ENCODE results near the gene KPNA2. TPM values are rescaled to one million over a fixed set of nuclear protein-coding genes. Genes with fewer than 3 reads are reported as not detected.
"Not testable (repeated sequence)": the region's sequence is repeated elsewhere in the genome, so short reads cannot be mapped to it uniquely, and the experiment has no call there.

Gene KPNA2
- total RNA-seq, 1 experiment from 2014 or later: 388 TPM

- no peak for DNase-seq (ENCODE audit: low read depth, low spot score)
- in situ Hi-C loops (cut with HindIII; ENCODE audit: low pct_unique_long_range_greater_than_20kb, low sequenced_read_pairs): no loop called here
Measured at GRCh38 chr17:68016838-68017237, 18.7 kb upstream of the KPNA2 start.

GRCh38 chr17:68018493-68018892, 17.0 kb upstream of the KPNA2 start:
- DNase-seq (ENCODE audit: low read depth, low spot score); in situ Hi-C loops (cut with HindIII; ENCODE audit: low pct_unique_long_range_greater_than_20kb, low sequenced_read_pairs): not testable (repeated sequence)

DNA sequence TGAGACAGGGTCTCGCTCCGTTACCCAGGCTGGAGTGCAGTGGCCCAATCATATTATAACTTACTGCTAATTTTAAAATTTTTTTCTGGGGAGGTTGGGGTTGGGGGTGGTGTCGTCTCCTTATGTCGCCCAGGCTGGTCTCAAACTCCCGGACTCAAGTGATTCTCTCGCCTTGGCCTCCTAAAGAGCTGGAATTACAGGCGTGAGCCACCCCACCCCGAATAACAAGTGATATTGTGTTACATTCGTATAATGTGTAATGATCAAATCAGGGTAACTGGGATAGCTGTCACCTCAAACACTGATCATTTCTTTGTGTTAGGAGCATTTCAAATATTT, 16.2 kb upstream of the KPNA2 start:
- in situ Hi-C loops (cut with HindIII; ENCODE audit: low pct_unique_long_range_greater_than_20kb, low sequenced_read_pairs): no loop called here
- no peak for DNase-seq (ENCODE audit: low read depth, low spot score)

DNA sequence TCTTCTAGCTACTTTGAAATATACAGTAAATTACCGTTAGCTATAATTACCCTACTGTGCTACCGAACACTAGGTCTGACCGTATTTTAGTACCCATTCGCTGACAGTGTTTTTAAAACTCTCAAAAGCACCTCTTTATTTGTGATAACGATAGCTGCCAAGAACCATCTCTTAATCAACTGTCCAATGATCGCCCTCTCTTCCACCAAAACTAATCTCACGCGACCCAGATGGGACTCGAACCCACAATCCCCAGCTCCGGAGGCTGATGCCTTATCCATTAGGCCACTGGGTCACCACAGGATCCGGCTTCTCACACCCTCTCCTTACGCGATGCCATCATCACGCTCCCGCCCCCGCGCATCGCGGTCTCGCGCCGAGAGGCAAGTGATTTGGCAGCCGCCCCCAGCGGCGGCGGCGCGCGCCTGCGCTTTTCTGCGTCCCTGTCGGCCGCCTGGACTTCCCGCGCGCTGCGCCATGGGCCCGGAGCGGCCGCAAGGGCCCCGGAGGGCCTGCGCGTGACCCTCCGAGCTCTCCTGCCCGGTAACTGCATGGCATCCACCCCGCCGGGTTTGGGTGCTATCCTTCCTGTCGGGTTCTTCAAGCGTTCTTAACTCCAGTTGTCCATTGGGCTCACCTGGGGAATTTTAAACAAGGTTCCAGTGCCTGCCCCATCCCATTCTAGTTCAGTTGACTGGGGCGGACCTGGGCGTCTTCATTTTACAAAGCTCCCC, 15.7 kb upstream of the KPNA2 start:
- peak; percentile 99 for DNase-seq (ENCODE audit: low read depth, low spot score)
- in situ Hi-C loops (cut with HindIII; ENCODE audit: low pct_unique_long_range_greater_than_20kb, low sequenced_read_pairs): no loop called here

GRCh38 chr17:68020409-68020756, 15.2 kb upstream of the KPNA2 start:
- in situ Hi-C loops (cut with HindIII; ENCODE audit: low pct_unique_long_range_greater_than_20kb, low sequenced_read_pairs): no loop called here
- DNase-seq (ENCODE audit: low read depth, low spot score): no peak

- in situ Hi-C loops (cut with HindIII; ENCODE audit: low pct_unique_long_range_greater_than_20kb, low sequenced_read_pairs); DNase-seq (ENCODE audit: low read depth, low spot score): not testable (repeated sequence)
Measured at GRCh38 chr17:68020791-68021190, 14.7 kb upstream of the KPNA2 start.

DNA sequence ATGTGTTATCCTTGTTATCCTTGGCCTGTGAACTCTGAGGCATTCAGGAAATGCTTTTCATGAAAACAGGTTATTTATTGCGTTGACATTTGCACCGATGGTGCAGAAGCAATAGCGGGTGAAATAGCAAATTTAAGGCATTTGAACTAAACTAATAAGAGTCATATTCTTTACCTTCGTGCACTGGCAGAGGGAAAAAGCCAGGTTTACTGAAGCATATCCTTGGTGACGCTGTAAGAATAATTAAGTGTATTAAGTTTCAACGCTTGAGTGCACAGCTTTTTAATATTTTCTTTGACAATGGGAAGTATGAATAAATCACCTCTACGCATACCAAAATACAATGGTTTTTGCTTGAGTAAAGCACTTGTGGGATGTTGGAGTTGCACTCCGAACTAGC, 13.6 kb upstream of the KPNA2 start:
- no peak for DNase-seq (ENCODE audit: low read depth, low spot score)
- in situ Hi-C loops (cut with HindIII; ENCODE audit: low pct_unique_long_range_greater_than_20kb, low sequenced_read_pairs): no loop called here

- in situ Hi-C loops (cut with HindIII; ENCODE audit: low pct_unique_long_range_greater_than_20kb, low sequenced_read_pairs); DNase-seq (ENCODE audit: low read depth, low spot score): not testable (repeated sequence)
Measured at GRCh38 chr17:68022547-68022946, 13.0 kb upstream of the KPNA2 start.

GRCh38 chr17:68029512-68030215, 5.9 kb upstream of the KPNA2 start:
- in situ Hi-C loops (cut with HindIII; ENCODE audit: low pct_unique_long_range_greater_than_20kb, low sequenced_read_pairs): no loop called here
- DNase-seq (ENCODE audit: low read depth, low spot score): no peak

- in situ Hi-C loops (cut with HindIII; ENCODE audit: low pct_unique_long_range_greater_than_20kb, low sequenced_read_pairs): no loop called here
- peak; percentile 97 for DNase-seq (ENCODE audit: low read depth, low spot score)
Measured at GRCh38 chr17:68033636-68034451, 1.7 kb upstream of the KPNA2 start.

- in situ Hi-C loops (cut with HindIII; ENCODE audit: low pct_unique_long_range_greater_than_20kb, low sequenced_read_pairs): no loop called here
- no peak for DNase-seq (ENCODE audit: low read depth, low spot score)
Measured at GRCh38 chr17:68034452-68034776, 1.1 kb upstream of the KPNA2 start.

DNA sequence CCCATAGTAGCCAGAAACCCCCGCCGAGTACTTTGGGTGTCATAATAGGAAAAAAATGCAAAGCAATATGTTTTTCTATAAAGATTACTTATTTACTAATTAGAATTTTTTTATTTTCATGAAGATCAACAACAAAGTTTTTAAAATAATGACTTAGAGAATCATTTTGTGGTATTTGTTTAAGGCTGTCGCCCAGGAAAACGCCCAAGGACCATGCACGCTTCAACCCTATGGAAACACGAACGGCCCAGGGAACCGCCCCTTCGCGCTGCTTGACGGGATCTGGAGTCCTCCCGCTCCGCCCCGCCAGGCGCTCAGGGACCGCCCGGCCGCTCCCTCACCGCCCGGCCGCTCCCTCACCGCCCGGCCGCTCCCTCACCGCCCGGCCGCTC, 408 bp upstream of the KPNA2 start:
- no peak for DNase-seq (ENCODE audit: low read depth, low spot score)
- in situ Hi-C loops (cut with HindIII; ENCODE audit: low pct_unique_long_range_greater_than_20kb, low sequenced_read_pairs): no loop called here

DNA sequence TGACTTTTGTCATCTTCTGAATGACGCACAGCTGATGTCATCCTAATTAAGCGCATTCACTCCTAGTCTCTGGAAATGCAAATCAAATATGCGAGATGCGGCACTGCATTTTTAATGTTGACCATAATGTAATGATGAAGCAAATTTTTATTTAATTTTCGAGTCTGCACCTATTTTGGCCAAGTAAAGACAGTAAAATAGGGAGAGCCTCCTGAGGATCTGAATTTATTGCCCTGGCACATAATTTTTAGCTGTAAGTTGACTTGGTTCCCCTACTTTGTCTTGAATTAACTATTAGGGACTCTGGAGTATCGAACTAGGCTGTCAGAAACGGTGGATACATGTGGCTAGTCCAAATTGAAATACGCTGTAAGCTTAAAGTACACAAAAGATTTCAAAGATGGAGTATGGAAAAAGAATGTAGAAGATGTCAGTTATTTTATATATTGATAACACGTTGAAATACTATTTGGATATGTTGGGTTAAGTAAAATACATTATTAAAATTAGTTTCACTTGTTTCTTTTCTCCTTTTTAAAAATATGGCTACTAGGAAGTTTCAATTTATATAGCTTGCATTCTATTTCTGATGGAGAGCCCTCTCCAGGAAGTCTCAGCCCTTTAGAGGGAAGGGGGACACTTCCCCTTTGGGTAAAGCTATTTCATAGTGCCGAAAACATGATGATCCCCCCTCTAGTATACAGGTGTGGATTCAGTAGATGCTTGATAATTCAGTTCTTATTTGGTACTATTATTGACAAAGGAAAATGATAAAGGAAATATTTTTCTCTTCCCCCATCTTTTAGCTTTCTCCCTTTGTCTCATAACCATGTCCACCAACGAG, 991 bp downstream of the KPNA2 start:
- in situ Hi-C loops (cut with HindIII; ENCODE audit: low pct_unique_long_range_greater_than_20kb, low sequenced_read_pairs): no loop called here
- DNase-seq (ENCODE audit: low read depth, low spot score): no peak

GRCh38 chr17:68047153-68047846, 11.8 kb downstream of the KPNA2 start:
- in situ Hi-C loops (cut with HindIII; ENCODE audit: low pct_unique_long_range_greater_than_20kb, low sequenced_read_pairs): no loop called here

GRCh38 chr17:68047890-68048542, 12.5 kb downstream of the KPNA2 start:
- in situ Hi-C loops (cut with HindIII; ENCODE audit: low pct_unique_long_range_greater_than_20kb, low sequenced_read_pairs); DNase-seq (ENCODE audit: low read depth, low spot score): not testable (repeated sequence)

More at GRCh38 chr17:68047153-68047846, 11.8 kb downstream of the KPNA2 start:
- no peak for DNase-seq (ENCODE audit: low read depth, low spot score)

GRCh38 chr17:68048996-68049395, 13.5 kb downstream of the KPNA2 start:
- peak; percentile 75 for DNase-seq (ENCODE audit: low read depth, low spot score)

More at GRCh38 chr17:68048996-68049395, 13.5 kb downstream of the KPNA2 start:
- in situ Hi-C loops (cut with HindIII; ENCODE audit: low pct_unique_long_range_greater_than_20kb, low sequenced_read_pairs): no loop called here
